Measurements from ENCODE around the gene HTRA3. TPM values are rescaled to one million over a fixed set of nuclear protein-coding genes. Genes with fewer than 3 reads are reported as not detected.

Gene HTRA3
- total RNA-seq, 2 donors from 2014 or later, result 33.8 to 124 TPM

- H3K27me3 ChIP-seq, result no peaks in the 10 kb centered on the region
- TF ChIP-seq CTCF (IDR thresholded peaks at IDR 0.05), result no peak
- peaks cover 0 to 20% of the 10 kb centered on the region in 2 donors for H3K4me1 ChIP-seq
- H3K27ac ChIP-seq, result no peak overlapping the region
- H3K4me3 ChIP-seq, result no peak overlapping the region
- no peaks in the 10 kb centered on the region for H3K36me3 ChIP-seq
- H3K9me3 ChIP-seq, result peaks cover 0 to 24% of the 10 kb centered on the region in 2 donors
- DNase-seq (ENCODE audit: low spot score), result peak; percentile 42
Measured at GRCh38 chr4:8322794-8323704, 53.5 kb downstream of the HTRA3 start.

- H3K36me3 ChIP-seq, result no peaks in the 10 kb centered on the region
- H3K4me1 ChIP-seq, result peaks cover 0 to 19% of the 10 kb centered on the region in 2 donors
- H3K27me3 ChIP-seq, result no peaks in the 10 kb centered on the region
- H3K9me3 ChIP-seq, result peaks cover 0 to 24% of the 10 kb centered on the region in 2 donors
- TF ChIP-seq CTCF (IDR thresholded peaks at IDR 0.05), result no peak
- H3K27ac ChIP-seq, result no peak overlapping the region
- DNase-seq (ENCODE audit: low spot score), result peak; percentile 38
- H3K4me3 ChIP-seq, result no peak overlapping the region
Measured at GRCh38 chr4:8323947-8324555, 54.5 kb downstream of the HTRA3 start.

GRCh38 chr4:8324640-8325239 lies 55.2 kb downstream of the HTRA3 start:
- H3K27ac ChIP-seq, result no peak overlapping the region
- TF ChIP-seq CTCF (IDR thresholded peaks at IDR 0.05), result no peak
- DNase-seq (ENCODE audit: low spot score), result peak; percentile 54

GRCh38 chr4:8325291-8325973 lies 55.9 kb downstream of the HTRA3 start:
- DNase-seq (ENCODE audit: low spot score), result peak; percentile 51

More at GRCh38 chr4:8324640-8325239, 55.2 kb downstream of the HTRA3 start:
- peaks cover 0 to 24% of the 10 kb centered on the region in 2 donors for H3K9me3 ChIP-seq
- peaks cover 0 to 14% of the 10 kb centered on the region in 2 donors for H3K4me1 ChIP-seq
- H3K36me3 ChIP-seq, result no peaks in the 10 kb centered on the region
- H3K4me3 ChIP-seq, result no peak overlapping the region
- no peaks in the 10 kb centered on the region for H3K27me3 ChIP-seq

More at GRCh38 chr4:8325291-8325973, 55.9 kb downstream of the HTRA3 start:
- no peak overlapping the region for H3K4me3 ChIP-seq
- no peaks in the 10 kb centered on the region for H3K27me3 ChIP-seq
- peaks cover 0 to 14% of the 10 kb centered on the region in 2 donors for H3K4me1 ChIP-seq
- TF ChIP-seq CTCF (IDR thresholded peaks at IDR 0.05), result no peak
- H3K27ac ChIP-seq, result no peak overlapping the region
- H3K9me3 ChIP-seq, result peaks cover 0 to 24% of the 10 kb centered on the region in 2 donors
- no peaks in the 10 kb centered on the region for H3K36me3 ChIP-seq
